Spleen (tissue), 11 donors: ENCODE results near the gene SLAMF9. TPM values are rescaled to one million over a fixed set of nuclear protein-coding genes. Genes with fewer than 3 reads are reported as not detected.

Experiments used
- DNase-seq: peaks from one replicate; pipeline ENCODE4 v3.0.0-alpha.2; 2020
- H3K27ac ChIP-seq, 8 donors: fragments of 200-600 bp; sonication (generic) in 7 of 8; 1 replicate in 4 of 8; 2 replicates in 4 of 8; pipeline versions ENCODE4 v1.5.0 to v1.8.0; 2016 to 2021; ENCODE audit warnings: inconsistent platforms in 4 of 8, mild to moderate bottlenecking in 4 of 8, moderate library complexity in 1 of 8
- H3K27me3 ChIP-seq, 7 donors: fragments of 200-600 bp; sonication (generic) in 6 of 7; replicated peaks in 1 of 7; 1 replicate in 4 of 7; 2 replicates in 3 of 7; pipeline versions ENCODE4 v1.5.0 to v1.8.0; 2016 to 2021; ENCODE audit warnings: inconsistent platforms in 3 of 7, mild to moderate bottlenecking in 1 of 7
- H3K36me3 ChIP-seq, 6 donors: fragments of 200-600 bp; sonication (generic) in 5 of 6; 1 replicate in 4 of 6; 2 replicates in 2 of 6; pipeline versions ENCODE4 v1.5.0 to v1.8.0; 2016 to 2021; ENCODE audit warnings: inconsistent platforms in 2 of 6
- H3K4me1 ChIP-seq, 6 donors: fragments of 200-600 bp; sonication (generic) in 5 of 6; 1 replicate in 3 of 6; 2 replicates in 3 of 6; pipeline versions ENCODE4 v1.5.0 to v1.8.0; 2016 to 2021; ENCODE audit warnings: inconsistent platforms in 3 of 6
- H3K4me3 ChIP-seq, 8 donors: fragments of 200-600 bp; sonication (generic) in 7 of 8; 1 replicate in 4 of 8; 2 replicates in 4 of 8; pipeline versions ENCODE4 v1.5.0 to v1.8.0; 2016 to 2021; ENCODE audit warnings: inconsistent platforms in 4 of 8, mild to moderate bottlenecking in 4 of 8, moderate library complexity in 2 of 8
- H3K9me3 ChIP-seq, 8 donors: fragments of 200-600 bp; sonication (generic) in 7 of 8; 1 replicate in 4 of 8; 2 replicates in 4 of 8; pipeline versions ENCODE4 v1.5.0 to v1.8.0; 2016 to 2021; ENCODE audit warnings: inconsistent platforms in 4 of 8
- CTCF ChIP-seq, 11 experiments: fragments of 200-600 bp in 7 of 11; fragments of 450-650 bp in 4 of 11; sonication (generic) in 4 of 11; IDR thresholded peaks in 8 of 11; conservative IDR thresholded peaks in 3 of 11; 1 replicate in 7 of 11; 2 replicates in 4 of 11; pipeline versions ENCODE4 v1.4.0 to v1.8.0; 2016 to 2021; ENCODE audit warnings: antibody characterized with exemption in 11 of 11, inconsistent platforms in 4 of 11, mild to moderate bottlenecking in 1 of 11
- POLR2A ChIP-seq, 3 donors: fragments of 450-650 bp; IDR thresholded peaks; one replicate each; pipeline ENCODE4 v1.5.1; 2017; ENCODE audit warnings: antibody characterized with exemption in 3 of 3, mild to moderate bottlenecking in 1 of 3
- POLR2AphosphoS5 ChIP-seq, 3 donors: sonication (generic); formaldehyde crosslinking; IDR thresholded peaks; one replicate each; pipeline ENCODE4 v1.5.1; 2017; ENCODE audit warnings: antibody characterized with exemption in 3 of 3
- WGBS, 5 donors: extraction: QIAGEN DNeasy Blood & Tissue Kit in 3 of 5; methylation state at CpG; one replicate each; pipeline versions ENCODE4 v1.1.5 to v1.1.7; 2013 to 2018; 5-methylcytosine and 5-hydroxymethylcytosine counted together
- intact Hi-C: fragments of 100-400 bp; cut with DNase I; formaldehyde crosslinking; loops from one replicate; pipeline ENCODE4 v1.15.0; 2023; ENCODE audit warnings: low total_unique reads
- polyA plus RNA-seq, 3 donors: library from polyadenylated mRNA; stranded (reverse); fragments of 200-250 nt; gene quantifications; one replicate each; pipeline ENCODE4 v1.2.1, GENCODE V29; 2013
- total RNA-seq, 7 donors: library from RNA; depleted of rRNA in 3 of 7; stranded (reverse); fragments of >200 nt in 3 of 7; fragmentation: NEBNext Ultra II Directional in 4 of 7; extraction: Animal tissue kit (Norgen Biotek cat#: 25700) in 4 of 7; gene quantifications; one replicate each; pipeline versions ENCODE4 v1.1.0 to v1.2.1, GENCODE V29; 2016 to 2021
- donor health status: healthy with polysubstance abuse.
- donor health status: DM: no; HTN: no; CAD: no; lungs with moderate emphysema.
- donor health status: DM: no; HTN: no; CAD: no.
- donor health status: Bipolar disorder and iron deficiency.
- donor health status: healthy.
- donor health status: DM: no; HTN: no; CAD: no.
- donor health status: DM: yes; HTN: yes; CAD: no.

The SLAMF9 gene
- total and polyA plus RNA-seq, 10 donors, result 0.14 to 1.3 (median 0.46) TPM; not detected in 4

GRCh38 chr1:159949981-159950381 is 4.1 kb downstream of the SLAMF9 start:
- Histone ChIP-seq H3K27ac (no peak overlapping the region), H3K4me1 (peaks cover 0 to 12% (median 9%) of the 10 kb centered on the region in 6 donors), H3K36me3 (no peaks in the 10 kb centered on the region), H3K9me3 (no peaks in the 10 kb centered on the region), H3K4me3 (no peak overlapping the region), H3K27me3 (peaks cover 0 to 51% (median 14%) of the 10 kb centered on the region in 7 donors)
- peak; percentile 54 for DNase-seq
- 78 to 91% (median 89%) methylated on average over 4 of the region's 4 CpGs for WGBS, 5 donors
- no peak for TF ChIP-seq CTCF (IDR thresholded peaks at IDR 0.05 in 8 of 11, conservative IDR thresholded peaks at IDR 0.05 in 3 of 11)
- TF ChIP-seq POLR2A (IDR thresholded peaks at IDR 0.05), result no peak
- no peak for TF ChIP-seq POLR2AphosphoS5 (IDR thresholded peaks at IDR 0.05)
- intact Hi-C loops, result no loop called here

- WGBS, 5 donors, result 77 to 90% (median 85%) methylated on average over 6 of the region's 6 CpGs
- peaks cover 0 to 18% (median 12%) of the 10 kb centered on the region in 6 donors for H3K4me1 ChIP-seq
- no peak for TF ChIP-seq POLR2A (IDR thresholded peaks at IDR 0.05)
- TF ChIP-seq CTCF (IDR thresholded peaks at IDR 0.05 in 8 of 11, conservative IDR thresholded peaks at IDR 0.05 in 3 of 11), result no peak
- TF ChIP-seq POLR2AphosphoS5 (IDR thresholded peaks at IDR 0.05), result no peak
- H3K27me3 ChIP-seq, result peaks cover 0 to 56% (median 21%) of the 10 kb centered on the region in 7 donors
- H3K27ac ChIP-seq, result no peak overlapping the region
- intact Hi-C loops, result no loop called here
- no peaks in the 10 kb centered on the region for H3K9me3 ChIP-seq
- no peak overlapping the region for H3K4me3 ChIP-seq
- peak; percentile 6 for DNase-seq
- H3K36me3 ChIP-seq, result no peaks in the 10 kb centered on the region
These were observed 4.9 kb downstream of the SLAMF9 start for GRCh38 chr1:159949123-159949522.

GRCh38 chr1:159947942-159948341 is 6.1 kb downstream of the SLAMF9 start:
- Histone ChIP-seq H3K4me3 (no peak overlapping the region), H3K9me3 (no peaks in the 10 kb centered on the region), H3K27ac (no peak overlapping the region), H3K4me1 (peaks cover 0 to 18% (median 12%) of the 10 kb centered on the region in 6 donors), H3K27me3 (peaks cover 0 to 56% (median 24%) of the 10 kb centered on the region in 7 donors), H3K36me3 (no peaks in the 10 kb centered on the region)
- 51 to 79% (median 67%) methylated on average over 1 of the region's 1 CpG for WGBS, 5 donors
- no peak for TF ChIP-seq CTCF (IDR thresholded peaks at IDR 0.05 in 8 of 11, conservative IDR thresholded peaks at IDR 0.05 in 3 of 11)
- no peak for TF ChIP-seq POLR2A (IDR thresholded peaks at IDR 0.05)
- no peak for TF ChIP-seq POLR2AphosphoS5 (IDR thresholded peaks at IDR 0.05)
- no peak for DNase-seq
- intact Hi-C loops, result no loop called here

GRCh38 chr1:159946242-159947187 is 7.5 kb downstream of the SLAMF9 start:
- 57 to 69% (median 65%) methylated on average over 9 of the region's 9 CpGs for WGBS, 5 donors

More at GRCh38 chr1:159946242-159947187, 7.5 kb downstream of the SLAMF9 start:
- intact Hi-C loops, result no loop called here
- Histone ChIP-seq H3K36me3 (no peaks in the 10 kb centered on the region), H3K4me1 (peaks cover 0 to 18% (median 12%) of the 10 kb centered on the region in 6 donors), H3K27ac (no peak overlapping the region), H3K4me3 (peak overlapping the region in 1 of 8 donors; percentile 63), H3K27me3 (peaks cover 0 to 57% (median 24%) of the 10 kb centered on the region in 7 donors), H3K9me3 (no peaks in the 10 kb centered on the region)
- peak; percentile 15 for DNase-seq
- TF ChIP-seq CTCF (IDR thresholded peaks at IDR 0.05 in 8 of 11, conservative IDR thresholded peaks at IDR 0.05 in 3 of 11) (no peak), POLR2A (IDR thresholded peaks at IDR 0.05) (no peak), POLR2AphosphoS5 (IDR thresholded peaks at IDR 0.05) (no peak)
